Posterior vena cava (tissue), 2 donors: ENCODE results near the gene ALG1. TPM values are rescaled to one million over a fixed set of nuclear protein-coding genes. Genes with fewer than 3 reads are reported as not detected.
A peak's percentile ranks its signal among the peaks of the same experiment; 100 is the strongest.
"Not testable (repeated sequence)": the region's sequence is repeated elsewhere in the genome, so short reads cannot be mapped to it uniquely, and the experiment has no call there.

Experiments used
- DNase-seq: peaks from one replicate; pipeline ENCODE4 v3.0.0-alpha.2; 2020; ENCODE audit warnings: low spot score
- intact Hi-C, 2 donors: fragments of 100-400 bp; cut with DNase I; formaldehyde crosslinking; loops; one replicate each; pipeline versions ENCODE4 v1.14.1 to v1.14.2; 2022 to 2023
- total RNA-seq, 2 donors: library from RNA; stranded (reverse); fragmentation: NEBNext Ultra II Directional; extraction: Animal tissue kit (Norgen Biotek cat#: 25700); gene quantifications; one replicate each; pipeline ENCODE4 v1.2.1, GENCODE V29; 2021
- donor health status: DM: yes; HTN: yes; CAD: no.
- donor health status: DM: yes; HTN: yes; CAD: no.

ALG1 gene
- total RNA-seq, 2 donors from 2014 or later, result 14.7 to 16.4 TPM

DNA sequence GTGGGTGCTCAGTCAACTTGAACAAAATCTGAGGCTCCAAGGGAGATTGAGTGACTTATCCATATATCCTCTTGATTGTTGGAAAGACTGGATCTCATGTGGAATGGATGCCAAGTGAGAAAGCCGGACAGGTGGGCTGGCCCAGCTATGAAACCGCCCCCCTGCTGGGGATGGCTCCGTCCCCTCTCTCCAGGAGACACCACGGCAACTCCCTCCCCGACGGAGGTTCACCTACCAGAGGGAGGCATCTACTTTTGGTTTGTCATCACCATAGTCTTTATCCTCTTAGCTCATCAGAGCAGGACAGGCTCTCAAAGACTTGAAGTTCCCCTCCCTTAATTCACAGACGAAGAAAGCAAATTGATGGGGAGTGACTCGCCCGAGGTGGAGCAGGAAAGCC lies 1.8 kb upstream of the ALG1 start:
- intact Hi-C loops, result loop anchor here in 1 of 2 donors (5.0 kb wide), 1 partner anchor 93 kb away; no protein-coding TSS in a partner anchor
- peak; percentile 36 for DNase-seq

DNA sequence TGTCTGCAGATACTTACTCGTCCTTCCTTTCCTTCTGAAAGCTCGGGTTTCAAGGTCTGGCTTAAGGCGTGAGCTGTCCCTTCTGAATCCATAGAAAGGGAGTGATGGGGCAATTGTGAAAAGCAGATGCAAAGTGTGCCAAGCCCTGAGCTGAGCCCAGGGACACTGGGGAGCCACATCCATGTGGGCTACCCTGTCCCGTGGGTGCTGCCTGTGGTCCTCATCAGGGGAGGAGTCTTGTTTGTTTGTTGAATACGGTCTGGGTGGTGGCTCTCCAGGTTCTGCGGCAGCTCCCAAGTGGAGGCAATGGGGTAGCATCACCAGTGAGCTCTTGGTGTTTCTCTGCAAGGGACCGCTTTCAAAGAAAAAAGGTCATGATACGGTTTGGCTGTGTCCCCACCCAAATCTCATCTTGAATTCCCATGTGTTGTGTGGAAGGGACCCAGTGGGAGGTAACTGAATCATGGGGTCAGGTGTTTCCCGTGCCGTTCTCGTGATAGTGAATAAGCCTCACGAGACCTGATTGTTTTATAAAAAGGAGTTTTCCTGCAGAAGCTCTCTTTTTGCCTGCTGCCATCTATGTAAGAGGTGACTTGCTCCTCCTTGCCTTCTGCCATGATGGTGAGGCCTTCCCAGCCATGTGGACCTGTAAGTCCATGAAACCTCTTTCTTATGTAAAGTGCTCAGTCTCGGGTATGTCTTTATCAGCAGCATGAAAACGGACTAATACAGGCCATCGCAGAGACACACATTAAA lies 1.0 kb upstream of the ALG1 start:
- peak; percentile 38 for DNase-seq
- intact Hi-C loops, result no loop called here

DNA sequence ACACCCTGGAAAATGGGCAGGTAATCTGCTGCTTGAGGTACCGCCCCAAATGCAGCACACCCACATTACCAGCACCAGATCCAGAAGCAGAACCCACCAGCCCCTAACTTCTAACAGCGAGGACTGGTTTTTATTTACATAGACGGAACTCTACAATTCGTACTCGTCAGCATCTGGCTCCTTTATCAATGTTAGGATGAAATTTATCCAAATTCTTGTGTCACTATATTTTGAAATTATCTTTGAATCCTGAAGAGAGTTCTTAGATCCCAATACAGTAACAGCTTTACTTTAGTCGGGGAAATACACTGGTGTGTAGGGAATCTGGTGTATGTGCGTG lies 332 bp upstream of the ALG1 start:
- intact Hi-C loops, result no loop called here
- DNase-seq, result no peak

DNA sequence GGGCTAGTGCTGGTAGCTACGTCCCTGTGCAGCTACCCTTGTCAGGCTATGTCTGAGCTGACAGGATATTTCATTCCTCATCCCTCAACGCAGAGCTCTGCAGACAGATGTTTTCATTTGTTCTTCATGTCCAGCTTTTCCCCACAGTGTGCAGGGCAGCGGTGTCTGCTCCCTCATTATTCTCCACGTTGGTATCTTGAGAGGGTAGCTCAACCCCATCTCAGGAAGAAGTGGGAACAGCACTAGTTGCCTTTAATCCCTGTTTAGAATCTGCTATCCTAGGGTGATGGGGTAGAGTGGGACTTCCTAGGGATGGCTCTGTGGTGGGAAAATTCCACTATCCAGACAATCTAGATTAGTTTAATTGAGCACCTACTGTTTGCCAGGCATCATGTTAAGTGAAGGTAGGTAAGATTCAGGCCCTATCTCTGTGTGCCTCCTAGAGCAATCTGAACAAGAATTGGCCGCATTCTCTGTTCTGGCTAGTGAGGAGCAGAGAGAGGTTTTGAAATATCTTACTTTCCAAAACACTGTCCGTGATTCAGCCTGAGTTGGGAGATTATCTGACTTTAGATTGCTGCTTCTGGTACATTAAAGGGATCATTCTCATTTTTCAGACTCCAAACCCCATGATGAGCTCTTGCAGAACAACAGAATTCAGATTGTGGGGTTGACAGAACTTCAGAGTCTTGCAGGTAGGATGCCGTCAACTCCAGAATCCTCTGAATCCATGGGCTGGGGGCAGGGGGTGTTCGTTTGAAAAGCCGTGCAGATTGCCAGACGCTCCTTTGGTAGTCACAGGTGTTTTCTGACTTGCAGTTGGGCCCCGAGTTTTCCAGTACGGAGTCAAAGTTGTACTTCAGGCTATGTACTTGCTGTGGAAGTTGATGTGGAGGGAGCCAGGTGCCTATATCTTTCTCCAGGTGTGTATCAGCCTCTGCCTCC lies 963 bp downstream of the ALG1 start:
- DNase-seq, result peak; percentile 30
- intact Hi-C loops, result no loop called here

DNA sequence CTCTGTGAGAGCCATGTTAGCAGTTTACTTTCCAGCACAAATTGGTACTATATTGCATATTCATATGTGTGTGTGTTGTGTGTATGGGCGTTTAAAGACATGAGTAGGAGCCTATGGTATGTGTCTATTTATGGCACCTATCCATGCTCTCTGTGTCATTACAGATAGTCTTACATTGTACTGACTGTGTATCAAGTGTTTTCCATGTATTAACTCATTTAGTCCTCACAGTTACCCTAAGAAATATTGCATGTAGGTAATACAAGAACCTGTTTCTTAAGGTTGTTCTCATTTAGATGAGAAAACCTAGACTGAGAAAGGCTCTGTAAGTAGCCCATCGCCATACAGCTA lies 1.6 kb downstream of the ALG1 start:
- no peak for DNase-seq
- intact Hi-C loops, result no loop called here

DNA sequence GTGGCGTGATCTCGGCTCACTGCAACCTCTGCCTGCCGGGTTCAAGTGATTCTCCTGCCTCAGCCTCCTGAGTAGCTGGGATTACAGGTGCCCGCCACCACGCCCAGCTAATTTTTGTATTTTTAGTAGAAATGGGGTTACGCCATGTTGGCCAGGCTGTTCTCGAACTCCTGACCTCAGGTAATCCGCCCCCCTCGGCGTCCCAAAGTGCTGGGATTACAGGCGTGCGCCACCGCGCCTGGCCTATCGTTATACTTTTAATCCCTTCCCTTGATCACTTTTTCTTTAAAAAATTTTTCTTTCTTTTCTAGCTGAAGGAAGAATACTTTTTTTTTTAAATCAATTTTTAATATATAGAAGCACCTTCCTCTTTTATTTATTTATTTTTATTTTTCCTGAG lies 2.1 kb downstream of the ALG1 start:
- DNase-seq, result peak; percentile 29
- intact Hi-C loops, result not testable (repeated sequence)

DNA sequence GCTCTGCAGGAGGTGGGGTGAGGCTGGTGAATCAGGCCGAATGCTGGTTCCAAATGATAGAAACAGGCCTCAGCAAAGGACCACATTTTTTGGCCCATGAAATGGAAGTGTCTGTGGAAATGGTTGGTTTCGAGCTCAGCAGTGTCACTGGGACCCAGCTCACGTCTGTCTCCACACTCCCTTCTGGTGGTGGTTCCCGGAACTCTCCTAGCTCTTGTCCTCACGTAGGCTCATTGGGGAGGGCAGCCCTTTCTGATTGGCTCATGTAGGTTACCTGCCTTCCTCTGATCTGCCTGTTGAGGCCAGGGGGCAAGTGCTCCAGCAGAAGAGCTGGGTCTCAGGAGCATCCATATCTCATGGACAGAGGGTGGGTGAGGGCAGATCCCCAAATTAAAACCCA lies 4.0 kb downstream of the ALG1 start:
- intact Hi-C loops, result no loop called here

DNA sequence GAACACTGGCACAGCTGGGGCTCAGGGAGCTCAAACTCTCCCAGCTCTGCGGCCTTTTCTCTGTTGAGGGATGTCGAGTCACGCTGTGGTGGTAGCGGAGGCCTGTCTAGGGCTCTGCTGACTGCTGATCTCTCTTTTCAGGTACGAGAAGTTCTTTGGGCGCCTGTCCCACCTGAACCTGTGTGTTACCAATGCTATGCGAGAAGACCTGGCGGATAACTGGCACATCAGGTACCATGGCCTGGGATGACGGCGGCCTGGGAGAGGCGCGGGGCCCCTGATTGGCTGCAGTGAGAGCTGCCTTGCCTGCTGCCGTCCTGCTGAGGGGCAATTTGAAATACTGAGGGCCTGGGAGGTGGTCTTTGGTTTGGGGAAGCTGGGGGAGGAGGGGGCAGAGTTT lies 5.7 kb downstream of the ALG1 start:
- no peak for DNase-seq
- intact Hi-C loops, result no loop called here

More for the DNA sequence above, 4.0 kb downstream of the ALG1 start:
- no peak for DNase-seq

DNA sequence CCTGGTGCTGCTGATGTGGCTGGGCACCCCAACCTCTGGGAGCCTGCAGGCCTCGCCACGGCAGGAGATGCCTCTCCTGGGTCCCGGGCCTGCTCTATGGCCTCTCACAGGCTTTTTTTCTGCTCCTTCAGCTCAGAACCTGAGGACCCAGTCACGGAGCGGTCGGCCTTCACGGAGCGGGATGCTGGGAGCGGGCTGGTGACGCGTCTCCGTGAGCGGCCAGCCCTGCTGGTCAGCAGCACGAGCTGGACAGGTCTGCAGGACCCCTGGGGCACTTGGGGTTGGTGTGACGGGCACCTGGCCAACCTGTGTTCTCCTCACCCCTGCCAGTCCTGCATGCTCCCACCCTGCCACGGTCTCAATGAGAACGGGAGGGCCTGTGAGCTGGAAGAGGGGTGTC lies 7.0 kb downstream of the ALG1 start:
- DNase-seq, result no peak
- intact Hi-C loops, result no loop called here

DNA sequence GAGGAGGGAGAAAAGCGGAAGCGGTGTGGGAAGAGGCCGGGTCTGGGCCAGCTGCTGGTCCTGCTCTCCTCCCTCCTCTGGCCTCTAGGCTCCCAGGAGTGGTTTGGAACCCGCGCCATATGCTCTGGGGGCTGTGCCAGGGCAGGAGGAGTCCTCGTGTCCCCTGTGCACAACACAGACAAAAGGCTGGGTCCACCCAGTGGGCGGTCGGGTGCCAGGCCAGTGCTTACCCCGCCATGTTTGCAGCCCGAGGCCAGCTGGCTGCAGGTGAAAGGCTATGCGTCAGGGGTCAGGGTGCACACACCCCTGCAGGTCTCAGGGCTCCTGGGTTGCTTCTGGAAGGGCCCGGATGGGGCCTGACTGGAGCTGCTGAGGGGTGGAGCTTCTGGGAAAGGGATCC lies 8.8 kb downstream of the ALG1 start:
- intact Hi-C loops, DNase-seq: not testable (repeated sequence)

DNA sequence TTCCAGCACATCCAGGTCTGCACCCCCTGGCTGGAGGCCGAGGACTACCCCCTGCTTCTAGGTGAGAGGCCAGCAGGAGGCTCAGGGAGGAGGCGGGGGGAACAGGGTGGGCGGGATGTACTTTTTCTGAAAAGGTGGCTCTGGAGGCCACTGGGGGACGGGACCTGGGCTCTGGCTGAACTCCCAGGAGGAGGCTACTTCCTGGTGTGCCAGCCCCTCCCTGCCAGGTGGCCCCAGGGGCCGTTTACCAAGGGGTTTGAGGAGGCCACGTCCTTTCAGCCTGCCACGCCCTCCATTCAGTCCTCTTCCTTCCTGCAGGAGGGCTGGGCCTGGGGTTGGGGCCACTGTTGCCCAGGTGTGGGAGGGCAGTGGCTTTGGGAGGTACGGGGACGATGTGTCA lies 9.4 kb downstream of the ALG1 start:
- intact Hi-C loops, result not testable (repeated sequence)

DNA sequence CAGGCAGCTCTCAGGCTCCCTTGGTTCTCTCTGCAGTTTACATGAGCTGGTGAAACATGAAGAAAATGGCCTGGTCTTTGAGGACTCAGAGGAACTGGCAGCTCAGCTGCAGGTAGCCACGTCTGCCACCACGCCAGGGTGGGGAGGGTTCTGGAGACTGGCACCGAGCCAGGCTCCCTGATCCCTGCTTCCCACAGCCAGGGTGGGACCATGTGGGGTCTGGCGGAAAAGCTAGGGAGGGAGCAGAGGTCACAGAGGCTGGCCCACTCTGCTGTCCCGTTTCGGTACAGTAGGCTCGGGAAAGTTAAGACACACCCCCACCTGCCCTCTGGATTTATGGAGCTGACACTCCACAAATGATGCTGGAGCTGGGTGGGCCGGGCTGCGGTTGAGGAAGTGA lies 12.0 kb downstream of the ALG1 start:
- DNase-seq, intact Hi-C loops: not testable (repeated sequence)

More for the DNA sequence above, 9.4 kb downstream of the ALG1 start:
- DNase-seq, result not testable (repeated sequence)

DNA sequence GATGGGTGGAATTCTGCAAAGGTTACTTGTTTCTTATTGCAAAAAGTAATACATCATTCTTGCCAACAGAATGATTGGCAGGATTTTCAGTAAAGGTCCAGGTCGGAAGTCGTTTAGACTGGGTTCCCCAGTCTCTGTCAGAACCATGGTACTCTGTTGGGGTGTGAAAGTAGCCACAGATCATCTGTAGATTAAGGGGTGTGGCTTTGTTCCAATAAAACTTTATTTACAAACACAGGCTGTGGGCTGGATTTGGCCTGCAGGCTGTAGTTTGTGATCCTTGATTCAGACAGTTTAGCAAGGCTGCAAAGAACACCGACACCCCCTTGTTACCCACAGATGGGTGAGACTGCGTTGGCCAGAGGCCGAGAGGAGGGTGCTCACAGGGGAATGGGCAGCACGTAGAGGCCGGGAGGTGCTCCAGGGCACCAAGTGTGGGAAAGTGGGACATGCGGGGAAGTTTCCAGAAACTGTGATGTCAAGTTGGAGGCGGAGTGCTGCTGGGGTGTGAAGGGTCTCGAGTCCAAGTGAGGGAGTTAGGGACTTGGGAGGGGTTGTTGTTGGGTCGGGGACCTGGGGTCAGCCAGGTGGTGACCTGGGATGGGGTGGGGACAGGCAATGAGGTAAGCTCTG lies 12.6 kb downstream of the ALG1 start:
- DNase-seq, intact Hi-C loops: not testable (repeated sequence)

DNA sequence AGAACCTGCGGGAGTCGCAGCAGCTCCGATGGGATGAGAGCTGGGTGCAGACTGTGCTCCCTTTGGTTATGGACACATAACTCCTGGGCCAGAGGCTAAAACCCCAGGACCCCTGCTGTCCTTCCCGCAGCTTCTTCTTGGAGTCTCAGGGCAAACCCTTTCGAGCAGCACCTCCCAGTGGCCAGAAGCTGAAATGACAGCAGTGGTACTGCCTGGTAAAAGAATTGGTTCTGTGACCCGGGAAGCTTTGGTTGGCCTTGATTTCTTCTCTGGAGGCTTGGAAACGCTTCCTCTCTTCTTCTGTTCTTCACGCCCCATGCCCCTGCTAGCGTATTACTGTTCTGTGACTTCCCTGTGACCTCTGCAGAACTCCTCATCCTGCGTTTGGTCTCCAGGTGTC lies 13.2 kb downstream of the ALG1 start:
- DNase-seq, intact Hi-C loops: not testable (repeated sequence)

DNA sequence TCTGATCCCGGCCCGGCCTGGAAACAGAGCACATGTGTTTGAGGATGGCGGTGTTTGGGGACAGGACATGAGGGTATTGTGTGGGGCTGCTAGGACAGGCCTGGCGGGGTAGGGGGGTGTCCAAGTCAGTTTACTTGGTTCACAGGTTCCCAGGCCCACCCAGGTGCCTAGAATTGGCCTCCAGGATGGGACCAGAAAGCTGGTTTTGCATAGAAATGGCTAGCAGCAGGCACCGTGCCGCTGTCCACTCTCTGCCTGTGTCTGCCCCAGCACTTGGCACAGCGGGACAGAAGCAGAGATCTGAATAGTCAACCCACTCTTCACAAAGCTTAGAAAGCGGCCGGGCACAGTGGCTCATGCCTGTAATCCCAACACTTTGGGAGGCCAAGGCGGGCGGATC lies 14.1 kb downstream of the ALG1 start:
- intact Hi-C loops, result not testable (repeated sequence)

DNA sequence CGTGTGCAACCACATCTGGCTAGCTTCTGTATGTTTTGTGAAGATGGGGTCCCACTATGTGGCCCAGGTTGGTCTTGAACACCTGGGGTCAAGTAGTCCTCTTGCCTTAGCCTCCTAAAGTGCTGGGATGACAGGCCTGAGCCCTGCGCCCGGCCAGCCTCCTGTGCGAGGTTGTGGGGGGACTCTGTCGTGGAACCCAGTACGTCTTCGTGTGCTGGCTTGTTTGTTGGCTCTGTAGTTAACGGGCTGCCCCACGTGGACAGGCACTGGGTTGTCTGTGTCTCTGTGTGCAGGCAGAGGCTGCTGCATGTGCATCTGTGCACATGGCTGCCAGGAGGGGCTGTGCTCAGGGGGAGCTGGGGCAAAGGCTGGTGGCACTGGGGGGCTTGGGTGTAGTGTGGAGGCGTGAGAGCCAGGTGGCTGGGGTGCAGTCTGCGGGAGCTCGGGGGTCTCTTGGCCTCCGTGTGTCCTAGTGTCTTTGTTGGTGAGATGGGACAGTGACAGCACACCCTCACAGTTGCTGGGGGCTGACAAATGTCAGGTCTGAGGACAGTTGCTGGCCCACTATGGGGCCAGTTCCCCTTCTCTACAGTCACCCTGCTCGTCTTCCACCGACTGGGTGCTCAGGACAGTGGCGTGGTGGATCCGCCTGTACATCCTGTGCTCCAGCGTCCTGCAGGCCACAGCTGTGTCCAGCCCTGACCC lies 16.6 kb downstream of the ALG1 start:
- intact Hi-C loops, result not testable (repeated sequence)
- peak; percentile 48 for DNase-seq

More for the DNA sequence above, 14.1 kb downstream of the ALG1 start:
- not testable (repeated sequence) for DNase-seq

DNA sequence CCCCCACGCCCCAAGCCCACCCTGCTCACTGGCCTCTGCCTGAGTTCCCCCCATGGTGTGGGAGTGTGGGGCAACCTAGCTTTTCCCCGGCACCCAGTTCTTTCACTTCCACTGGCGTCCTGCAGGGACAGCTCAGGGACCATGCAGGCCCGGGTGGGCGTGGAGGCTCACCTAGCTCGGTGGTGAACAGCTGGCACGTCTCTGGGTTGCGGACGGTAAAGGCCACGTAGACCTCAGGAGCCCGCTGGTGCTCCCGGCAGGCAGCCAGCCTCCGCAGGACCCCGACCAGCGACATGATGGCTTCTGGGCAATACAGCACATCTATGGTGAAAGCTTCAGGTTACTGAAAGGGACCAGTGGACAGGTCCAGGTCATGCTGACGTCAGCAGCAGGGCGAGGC lies 17.3 kb downstream of the ALG1 start:
- peak; percentile 60 for DNase-seq
- intact Hi-C loops, result not testable (repeated sequence)

DNA sequence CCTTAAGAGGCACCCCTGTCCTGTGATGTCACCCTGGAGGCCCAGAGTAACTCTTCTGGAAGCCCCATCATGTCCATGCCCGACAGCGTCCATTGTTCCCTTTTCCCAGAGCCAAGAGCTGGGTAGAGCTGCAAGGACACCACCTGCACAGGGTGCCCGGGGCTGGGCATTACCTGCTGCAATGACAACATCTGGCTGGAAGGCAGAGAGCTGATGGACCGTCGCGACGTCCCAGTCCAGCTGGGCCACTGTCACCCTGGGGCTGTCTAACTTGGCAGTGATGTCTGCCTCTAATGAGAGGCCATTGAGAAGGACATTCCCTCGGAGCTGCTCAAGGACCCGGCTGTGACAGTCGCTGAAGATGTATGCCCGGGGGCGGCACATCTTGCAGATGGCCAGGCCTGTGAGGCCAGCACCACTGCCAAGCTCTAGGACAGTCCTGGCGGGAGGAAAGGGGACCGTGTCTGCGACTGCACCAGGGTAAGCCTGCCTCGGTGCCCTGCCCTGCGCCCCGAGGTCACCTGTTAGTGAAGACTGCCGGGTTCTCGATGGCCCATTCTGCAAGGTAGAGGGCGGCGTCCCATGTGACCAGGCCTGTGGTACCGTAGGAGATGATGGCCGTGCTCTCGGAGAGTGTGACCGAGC lies 18.4 kb downstream of the ALG1 start:
- intact Hi-C loops, result not testable (repeated sequence)

DNA sequence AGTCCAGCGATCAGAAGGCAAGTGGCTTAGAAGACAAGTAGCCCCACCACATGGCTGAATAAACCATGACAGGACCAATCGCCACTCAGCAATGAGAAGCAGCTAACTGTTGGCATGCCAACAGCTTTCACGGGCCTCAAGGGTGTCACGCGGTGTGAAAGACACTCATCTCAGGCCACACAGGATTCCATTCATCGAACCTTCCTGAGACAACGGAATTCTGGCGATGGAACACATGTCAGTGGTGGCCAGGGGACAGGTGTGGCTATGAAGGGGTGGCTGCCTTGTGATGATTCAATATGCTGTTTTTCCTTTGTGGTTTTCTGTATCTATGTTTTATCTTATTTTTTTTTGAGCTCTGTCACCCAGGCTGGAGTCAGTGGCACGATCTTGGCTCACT lies 18.9 kb downstream of the ALG1 start:
- intact Hi-C loops, result not testable (repeated sequence)

More for the DNA sequence above, 18.4 kb downstream of the ALG1 start:
- peak; percentile 22 for DNase-seq

More for the DNA sequence above, 18.9 kb downstream of the ALG1 start:
- not testable (repeated sequence) for DNase-seq
